CD14-positive monocyte (primary cell): ENCODE results near the gene CIITA. TPM values are rescaled to one million over a fixed set of nuclear protein-coding genes. Genes with fewer than 3 reads are reported as not detected.

Experiments
- DNase-seq, 3 donors: peaks; one replicate each; pipeline ENCODE4 v3.0.0-alpha.2; 2011 to 2022
- H2AFZ ChIP-seq: 2 replicates; pipeline ENCODE4 v1.6.0; 2012; ENCODE audit warnings: mild to moderate bottlenecking, low read depth, low read length, inconsistent platforms; ENCODE audit not compliant: insufficient read depth, poor library complexity, severe bottlenecking
- H3K27ac ChIP-seq, 2 donors: 1 replicate in 1 of 2; 2 replicates in 1 of 2; pipeline ENCODE4 v1.5.1; 2012 to 2013; ENCODE audit warnings: low read length in 2 of 2, control low read depth in 1 of 2, inconsistent platforms in 1 of 2, low read depth in 1 of 2, mild to moderate bottlenecking in 1 of 2
- H3K27me3 ChIP-seq, 2 donors: one replicate each; pipeline versions ENCODE4 v1.6.0 to v1.6.1; 2011 to 2013; ENCODE audit warnings: low read length in 2 of 2; ENCODE audit not compliant: control insufficient read depth in 2 of 2, insufficient read depth in 2 of 2
- H3K36me3 ChIP-seq, 2 donors: replicated peaks in 1 of 2; 1 replicate in 1 of 2; 2 replicates in 1 of 2; pipeline versions ENCODE4 v1.5.1 to v1.6.1; 2012 to 2013; ENCODE audit warnings: low read length in 2 of 2, control low read depth in 1 of 2, inconsistent platforms in 1 of 2, mild to moderate bottlenecking in 1 of 2; ENCODE audit not compliant: insufficient read depth in 2 of 2, control insufficient read depth in 1 of 2
- H3K4me1 ChIP-seq, 2 donors: 1 replicate in 1 of 2; 2 replicates in 1 of 2; pipeline versions ENCODE4 v1.5.1 to v1.6.1; 2012 to 2013; ENCODE audit warnings: low read length in 2 of 2, control low read depth in 1 of 2, inconsistent platforms in 1 of 2, mild to moderate bottlenecking in 1 of 2, moderate library complexity in 1 of 2; ENCODE audit not compliant: insufficient read depth in 2 of 2, control insufficient read depth in 1 of 2
- H3K4me2 ChIP-seq: replicated peaks from 2 replicates; pipeline ENCODE3; 2012; ENCODE audit warnings: low read length, moderate library complexity, mild to moderate bottlenecking; ENCODE audit not compliant: poor library complexity, severe bottlenecking; ENCODE audit errors: extremely low read depth
- H3K4me3 ChIP-seq, 3 experiments: fragments of 200-600 bp in 1 of 3; sonication (generic) in 1 of 3; replicated peaks in 1 of 3; 1 replicate in 2 of 3; 2 replicates in 1 of 3; pipeline ENCODE4 v1.5.1; 2011 to 2013; ENCODE audit warnings: low read length in 3 of 3, mild to moderate bottlenecking in 3 of 3, control low read depth in 2 of 3, low read depth in 2 of 3, inconsistent platforms in 1 of 3, moderate library complexity in 1 of 3
- H3K79me2 ChIP-seq: 2 replicates; pipeline ENCODE4 v1.6.0; 2012; ENCODE audit warnings: mild to moderate bottlenecking, control low read depth, inconsistent platforms, low read length, moderate library complexity; ENCODE audit not compliant: insufficient read depth
- H3K9ac ChIP-seq: 2 replicates; pipeline ENCODE4 v1.6.0; 2017; ENCODE audit warnings: low read length, mild to moderate bottlenecking; ENCODE audit not compliant: insufficient read depth, poor library complexity, severe bottlenecking
- H3K9me3 ChIP-seq, 2 donors: replicated peaks in 1 of 2; 1 replicate in 1 of 2; 2 replicates in 1 of 2; pipeline versions ENCODE4 v1.5.1 to v1.6.1; 2012 to 2013; ENCODE audit warnings: low read length in 2 of 2, control low read depth in 1 of 2; ENCODE audit not compliant: control insufficient read depth in 1 of 2, insufficient read depth in 1 of 2
- H4K20me1 ChIP-seq: 2 replicates; pipeline ENCODE4 v1.6.0; 2012; ENCODE audit warnings: mild to moderate bottlenecking, low read length, control low read depth, moderate library complexity; ENCODE audit not compliant: insufficient read depth
- H3K27ac Mint-ChIP-seq, 7 donors: one replicate each; pipeline ENCODE4 v1.8.0; 2020; ENCODE audit warnings: mild to moderate bottlenecking in 7 of 7, mixed read lengths in 7 of 7, moderate library complexity in 6 of 7, inconsistent platforms in 2 of 7
- H3K27me3 Mint-ChIP-seq, 3 donors: one replicate each; pipeline ENCODE4 v1.8.0; 2021 to 2022; ENCODE audit warnings: low read depth in 3 of 3, mild to moderate bottlenecking in 3 of 3, mixed read lengths in 3 of 3, moderate library complexity in 3 of 3, inconsistent platforms in 1 of 3
- H3K36me3 Mint-ChIP-seq, 2 donors: one replicate each; pipeline ENCODE4 v1.8.0; 2020; ENCODE audit warnings: mixed read lengths in 2 of 2, inconsistent platforms in 1 of 2, mild to moderate bottlenecking in 1 of 2
- H3K4me1 Mint-ChIP-seq: one replicate; pipeline ENCODE4 v1.8.0; 2020; ENCODE audit warnings: mild to moderate bottlenecking, mixed read lengths
- H3K4me3 Mint-ChIP-seq, 2 donors: one replicate each; pipeline ENCODE4 v1.8.0; 2020; ENCODE audit warnings: mild to moderate bottlenecking in 2 of 2, mixed read lengths in 2 of 2, moderate library complexity in 1 of 2
- H3K9me3 Mint-ChIP-seq, 7 donors: one replicate each; pipeline ENCODE4 v1.8.0; 2020 to 2022; ENCODE audit warnings: mixed read lengths in 7 of 7, mild to moderate bottlenecking in 6 of 7, moderate library complexity in 6 of 7, inconsistent platforms in 2 of 7
- CTCF ChIP-seq: fragments of 200-600 bp; IDR thresholded peaks from one replicate; pipeline ENCODE4 v1.8.0; 2022; ENCODE audit warnings: antibody characterized with exemption, mild to moderate bottlenecking
- whole genome bisulfite sequencing: methylation state at CpG from one replicate; pipeline ENCODE4 v1.1.5; 2013; ENCODE audit warnings: missing lambda C conversion rate; ENCODE audit not compliant: insufficient coverage; 5-methylcytosine and 5-hydroxymethylcytosine counted together
- intact Hi-C, 2 donors: fragments of 100-400 bp; cut with micrococcal nuclease; formaldehyde crosslinking; loops; one replicate each; pipeline versions ENCODE4 v1.15.0 to v1.15.1; 2023
- polyA plus RNA-seq, 3 donors: library from polyadenylated mRNA; depleted of rRNA in 1 of 3; unstranded in 2 of 3; stranded (reverse) in 1 of 3; fragments of 300-500 nt in 2 of 3; fragments of >200 nt in 1 of 3; fragmentation: Illumina TruSeq in 2 of 3; gene quantifications; 1 replicate in 2 of 3; 2 replicates in 1 of 3; pipeline ENCODE4 v1.2.3, GENCODE V29; 2012 to 2021

CIITA gene
- polyA plus RNA-seq, 3 donors, result 15.6 to 178 (median 22.1) TPM

- Histone ChIP-seq H3K4me2 (no peak overlapping the region), H3K4me1 (peaks cover 8 to 11% of the 10 kb centered on the region in 2 donors), H3K27me3 (no peaks in the 10 kb centered on the region), H2AFZ (no peak overlapping the region), H3K9me3 (no peaks in the 10 kb centered on the region), H3K79me2 (peaks cover 7% of the 10 kb centered on the region), H3K4me3 (no peak overlapping the region), H4K20me1 (peaks cover 100% of the 10 kb centered on the region), H3K36me3 (peaks cover 16 to 40% of the 10 kb centered on the region in 2 donors), H3K9ac (no peak overlapping the region), H3K27ac (no peak overlapping the region)
- DNase-seq, result no peak
- Mint-ChIP-seq H3K4me3 (no peak overlapping the region), H3K4me1 (peaks cover 41% of the 10 kb centered on the region), H3K36me3 (peaks cover 25 to 47% of the 10 kb centered on the region in 2 donors), H3K27me3 (peaks cover 0 to 2% (median 0%) of the 10 kb centered on the region in 3 donors), H3K27ac (peak overlapping the region in 3 of 7 donors; percentile 26 to 38 (median 36)), H3K9me3 (peaks cover 0 to 1% (median 0%) of the 10 kb centered on the region in 7 donors)
- intact Hi-C loops, result no loop called here
- no peak for TF ChIP-seq CTCF
- 82% methylated on average over 1 of the region's 7 CpGs for WGBS
These were observed 54.1 kb downstream of the CIITA start for GRCh38 chr16:10931134-10931533.

- H3K79me2 ChIP-seq, result peaks cover 12% of the 10 kb centered on the region
- H3K27me3 Mint-ChIP-seq, result peaks cover 0 to 1% (median 0%) of the 10 kb centered on the region in 3 donors
These were observed 55.1 kb downstream of the CIITA start for GRCh38 chr16:10931977-10932632.

More at GRCh38 chr16:10931977-10932632, 55.1 kb downstream of the CIITA start:
- Histone ChIP-seq H3K4me2 (no peak overlapping the region), H3K4me1 (peaks cover 17 to 21% of the 10 kb centered on the region in 2 donors), H2AFZ (no peak overlapping the region), H3K27ac (no peak overlapping the region), H3K9ac (no peak overlapping the region), H3K4me3 (no peak overlapping the region), H3K36me3 (peaks cover 7 to 30% of the 10 kb centered on the region in 2 donors), H4K20me1 (peaks cover 100% of the 10 kb centered on the region), H3K9me3 (no peaks in the 10 kb centered on the region), H3K27me3 (no peaks in the 10 kb centered on the region)
- intact Hi-C loops, result no loop called here
- Mint-ChIP-seq H3K4me1 (peaks cover 50% of the 10 kb centered on the region), H3K4me3 (no peak overlapping the region), H3K36me3 (peaks cover 17 to 38% of the 10 kb centered on the region in 2 donors), H3K27ac (no peak overlapping the region), H3K9me3 (peaks cover 0 to 1% (median 0%) of the 10 kb centered on the region in 7 donors)
- WGBS, result 89% methylated on average over 3 of the region's 11 CpGs
- DNase-seq, result no peak
- no peak for TF ChIP-seq CTCF
